OCI-LY7 (cell line): ENCODE measurements around the gene TMEM272. TPM values are rescaled to one million over a fixed set of nuclear protein-coding genes. Genes with fewer than 3 reads are reported as not detected.

Experiments
- BruUV-seq: library from RNA; stranded (reverse); fragments of 400-500 nt; replicated peaks from 2 replicates; lab custom pipeline; 2021; lab: Mats Ljungman, UMichigan
- CTCF ChIA-PET: fragments of 300-600 bp; sonication (Branson Sonifier 250); formaldehyde crosslinking; loops from one replicate; lab custom pipeline; 2022; ENCODE audit warnings: antibody characterized with exemption; ENCODE audit not compliant: unreplicated experiment; lab: Charles Lee
- POLR2A ChIA-PET: fragments of 300-600 bp; sonication (Branson Sonifier 250); formaldehyde crosslinking; loops from one replicate; lab custom pipeline; 2022; ENCODE audit warnings: antibody characterized with exemption; lab: Charles Lee
- DNase-seq: peaks from one replicate; pipeline ENCODE4 v3.0.0-alpha.2; 2015; ENCODE audit warnings: low spot score
- H2AFZ ChIP-seq: fragments of 200-600 bp; sonication (generic), shearing (Covaris generic); 2 replicates; pipeline ENCODE4 v1.6.1; 2014; ENCODE audit warnings: mild to moderate bottlenecking, antibody characterized with exemption, low read length, moderate library complexity
- H3K27ac ChIP-seq: fragments of 200-600 bp; sonication (generic); 2 replicates; pipeline ENCODE4 v1.5.1; 2014; ENCODE audit warnings: mixed run types, low read depth, mild to moderate bottlenecking, moderate library complexity, low read length, inconsistent platforms; ENCODE audit not compliant: poor library complexity, severe bottlenecking
- H3K36me3 ChIP-seq: fragments of 200-600 bp; sonication (generic); 2 replicates; pipeline ENCODE4 v1.6.1; 2014; ENCODE audit warnings: mild to moderate bottlenecking, antibody characterized with exemption, low read length, moderate library complexity, mixed read lengths; ENCODE audit not compliant: insufficient read depth
- H3K4me1 ChIP-seq: fragments of 200-600 bp; sonication (generic); 2 replicates; pipeline ENCODE4 v1.5.1; 2014; ENCODE audit warnings: mild to moderate bottlenecking, low read length; ENCODE audit not compliant: insufficient read depth, poor library complexity, severe bottlenecking
- H3K4me2 ChIP-seq: fragments of 200-600 bp; sonication (generic); 2 replicates; pipeline ENCODE4 v1.6.1; 2014; ENCODE audit warnings: mild to moderate bottlenecking, low read length
- H3K4me3 ChIP-seq: fragments of 200-600 bp; sonication (generic); 2 replicates; pipeline ENCODE4 v1.5.1; 2014; ENCODE audit warnings: mild to moderate bottlenecking, low read depth, low read length; ENCODE audit not compliant: poor library complexity, severe bottlenecking
- H3K79me2 ChIP-seq: fragments of 200-600 bp; sonication (generic); 2 replicates; pipeline ENCODE4 v1.6.1; 2016; ENCODE audit warnings: low read depth, mild to moderate bottlenecking, low read length, moderate library complexity, mixed read lengths; ENCODE audit not compliant: insufficient read depth
- H3K9me2 ChIP-seq: fragments of 200-600 bp; sonication (generic); 2 replicates; pipeline ENCODE4 v1.6.1; 2016; ENCODE audit warnings: mild to moderate bottlenecking, low read length, mixed read lengths; ENCODE audit not compliant: insufficient read depth
- H3K9me3 ChIP-seq: fragments of 200-600 bp; sonication (generic); 2 replicates; pipeline ENCODE4 v1.6.1; 2014; ENCODE audit warnings: mild to moderate bottlenecking, mixed run types, low read length, mixed read lengths
- H4K20me1 ChIP-seq: fragments of 200-600 bp; sonication (generic); 2 replicates; pipeline ENCODE4 v1.6.1; 2014; ENCODE audit warnings: mild to moderate bottlenecking, antibody characterized with exemption, low read length, moderate library complexity, mixed read lengths; ENCODE audit not compliant: insufficient read depth
- EZH2phosphoT487 ChIP-seq: fragments of 200-600 bp; sonication (generic); IDR thresholded peaks from 2 replicates; pipeline ENCODE4 v1.6.1; 2018; ENCODE audit warnings: low read depth, borderline replicate concordance, mild to moderate bottlenecking, mixed run types, antibody characterized with exemption, low read length, moderate library complexity, mixed read lengths
- intact Hi-C: fragments of 100-400 bp; cut with micrococcal nuclease; formaldehyde crosslinking; loops from one replicate; pipeline ENCODE4 v1.10.0; 2022; ENCODE audit not compliant: unreplicated experiment
- total RNA-seq, 2 experiments: library from RNA; depleted of rRNA in 1 of 2; stranded (reverse); fragments of >200 nt in 1 of 2; shearing (Covaris generic) in 1 of 2; gene quantifications; 2 replicates each; pipeline ENCODE4 v1.2.3, GENCODE V29; 2014 to 2022
- TF ChIP-seq, protein P1 (sequence below): fragments of 200-600 bp; sonication (generic); conservative IDR thresholded peaks from 2 replicates; pipeline ENCODE4 v1.5.1; 2014; ENCODE audit warnings: mild to moderate bottlenecking, antibody characterized with exemption, low read length, moderate library complexity, mixed read lengths

TMEM272 gene
- total RNA-seq, 2 experiments from 2014 or later: 0.41 to 0.46 TPM

DNA sequence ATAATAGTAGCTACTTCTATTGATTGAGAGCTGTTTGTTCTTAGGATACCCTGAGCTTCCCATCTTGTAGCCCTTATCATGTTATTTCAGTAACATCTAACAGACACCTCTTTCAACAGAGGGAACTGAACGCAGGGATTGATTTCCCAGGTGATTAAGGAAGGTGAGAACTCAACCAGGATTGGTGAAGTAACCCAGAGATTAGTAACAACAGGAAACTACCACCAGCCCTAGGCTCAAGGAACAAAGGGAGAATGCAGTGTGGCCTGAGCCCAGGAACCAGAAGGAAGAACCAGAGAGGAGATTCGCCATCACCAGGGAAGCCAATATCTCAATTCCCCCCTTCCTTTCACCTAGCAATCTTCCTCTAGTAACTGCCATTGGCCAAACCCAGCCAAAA lies 49.6 kb downstream of the TMEM272 start:
- H3K27ac ChIP-seq: peak overlapping the region; percentile 79
- BruUV-seq: no TSS peak
- no peaks in the 10 kb centered on the region for H3K36me3 ChIP-seq
- H3K79me2 ChIP-seq: no peaks in the 10 kb centered on the region
- H4K20me1 ChIP-seq: no peaks in the 10 kb centered on the region
- intact Hi-C loops: loop anchor here (2.0 kb wide), 1 partner anchor 343 kb away; the partner anchor contains the start of gene INTS6
- DNase-seq: no peak
- no peaks in the 10 kb centered on the region for H3K9me2 ChIP-seq
- H3K4me1 ChIP-seq: peaks cover 71% of the 10 kb centered on the region
- ChIA-PET CTCF (interaction anchor here (0.6 to 1.8 kb wide), 4 partner anchors 16 to 509 kb away, joined by 3 to 6 read pairs (median 3); no protein-coding TSS in a partner anchor), POLR2A (interaction anchor here (0.6 to 1.8 kb wide), 11 partner anchors 11 to 375 kb away, joined by 3 to 7 read pairs (median 4); partner anchors contain the start of gene INTS6)
- H3K9me3 ChIP-seq: no peaks in the 10 kb centered on the region
- H2AFZ ChIP-seq: no peak overlapping the region
- TF ChIP-seq, protein P1, sequence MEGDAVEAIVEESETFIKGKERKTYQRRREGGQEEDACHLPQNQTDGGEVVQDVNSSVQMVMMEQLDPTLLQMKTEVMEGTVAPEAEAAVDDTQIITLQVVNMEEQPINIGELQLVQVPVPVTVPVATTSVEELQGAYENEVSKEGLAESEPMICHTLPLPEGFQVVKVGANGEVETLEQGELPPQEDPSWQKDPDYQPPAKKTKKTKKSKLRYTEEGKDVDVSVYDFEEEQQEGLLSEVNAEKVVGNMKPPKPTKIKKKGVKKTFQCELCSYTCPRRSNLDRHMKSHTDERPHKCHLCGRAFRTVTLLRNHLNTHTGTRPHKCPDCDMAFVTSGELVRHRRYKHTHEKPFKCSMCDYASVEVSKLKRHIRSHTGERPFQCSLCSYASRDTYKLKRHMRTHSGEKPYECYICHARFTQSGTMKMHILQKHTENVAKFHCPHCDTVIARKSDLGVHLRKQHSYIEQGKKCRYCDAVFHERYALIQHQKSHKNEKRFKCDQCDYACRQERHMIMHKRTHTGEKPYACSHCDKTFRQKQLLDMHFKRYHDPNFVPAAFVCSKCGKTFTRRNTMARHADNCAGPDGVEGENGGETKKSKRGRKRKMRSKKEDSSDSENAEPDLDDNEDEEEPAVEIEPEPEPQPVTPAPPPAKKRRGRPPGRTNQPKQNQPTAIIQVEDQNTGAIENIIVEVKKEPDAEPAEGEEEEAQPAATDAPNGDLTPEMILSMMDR: no peak
- TF ChIP-seq EZH2phosphoT487: no peak
- no peak overlapping the region for H3K4me3 ChIP-seq
- peak overlapping the region; percentile 75 for H3K4me2 ChIP-seq

DNA sequence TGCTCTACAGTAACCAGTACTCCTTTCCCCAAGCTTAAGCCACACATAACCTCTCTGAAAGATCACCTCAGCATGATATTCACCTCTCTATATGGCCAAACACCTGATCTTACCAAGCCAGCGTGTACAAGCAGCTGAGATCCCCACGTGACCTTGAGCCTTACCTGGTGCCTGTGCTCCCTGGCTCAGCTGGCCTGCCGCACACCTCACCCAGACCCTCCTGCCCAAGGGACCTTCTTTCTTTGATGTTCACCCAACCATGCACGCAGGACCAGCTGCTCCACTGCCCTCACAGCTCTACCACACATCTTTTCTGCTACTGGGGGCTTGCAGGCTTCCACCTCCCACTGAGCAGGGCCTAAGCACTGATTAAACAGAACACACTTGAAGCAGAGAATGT lies 50.0 kb downstream of the TMEM272 start:
- POLR2A ChIA-PET: interaction anchor here (0.6 to 1.8 kb wide), 10 partner anchors 11 to 374 kb away, joined by 3 to 7 read pairs (median 4); no protein-coding TSS in a partner anchor
- H4K20me1 ChIP-seq: no peaks in the 10 kb centered on the region
- H3K4me2 ChIP-seq: peak overlapping the region; percentile 75
- CTCF ChIA-PET: interaction anchor here (0.6 to 1.8 kb wide), 4 partner anchors 17 to 213 kb away, joined by 3 to 6 read pairs (median 4); no protein-coding TSS in a partner anchor
- BruUV-seq: no TSS peak
- no peaks in the 10 kb centered on the region for H3K9me3 ChIP-seq
- H3K4me1 ChIP-seq: peaks cover 67% of the 10 kb centered on the region
- H3K36me3 ChIP-seq: no peaks in the 10 kb centered on the region
- peak overlapping the region; percentile 79 for H3K27ac ChIP-seq
- no peak overlapping the region for H2AFZ ChIP-seq
- intact Hi-C loops: loop anchor here (2.0 to 5.0 kb wide), 2 partner anchors 88 to 342 kb away; partner anchors contain the start of gene INTS6
- H3K79me2 ChIP-seq: no peaks in the 10 kb centered on the region
- TF ChIP-seq EZH2phosphoT487: no peak
- TF ChIP-seq, protein P1: no peak
- H3K4me3 ChIP-seq: peak overlapping the region; percentile 5
- H3K9me2 ChIP-seq: no peaks in the 10 kb centered on the region
- DNase-seq: peak; percentile 79
